ENCODE data around the gene THAP2.

- no peak for TF ChIP-seq CTCF (conservative IDR thresholded peaks at IDR 0.05; ENCODE audit: low read depth in 2 of 2)
- TF ChIP-seq EZH2phosphoT487 (IDR thresholded peaks at IDR 0.05; ENCODE audit: unreplicated experiment) = no peak
- no peak for TF ChIP-seq EZH2 (IDR thresholded peaks at IDR 0.05; ENCODE audit: low read depth, unreplicated experiment)
- no peak for TF ChIP-seq POLR2AphosphoS5 (IDR thresholded peaks at IDR 0.05; ENCODE audit: low read depth)
These were observed 63.9 kb downstream of the THAP2 start for GRCh38 chr12:71727958-71728357.

Measured in GM23338 (cell line).